Mammary epithelial cell (primary cell): ENCODE data around the gene GPR84.

Source experiments
- CTCF ChIP-seq, 2 donors: IDR thresholded peaks in 1 of 2; conservative IDR thresholded peaks in 1 of 2; 2 replicates each; pipeline ENCODE4 v1.5.1; 2011 to 2012; ENCODE audit warnings: inconsistent platforms in 2 of 2, low read length in 2 of 2, mild to moderate bottlenecking in 2 of 2, control low read depth in 1 of 2, low read depth in 1 of 2; ENCODE audit not compliant: insufficient read depth in 1 of 2; ENCODE audit errors: extremely low read depth in 1 of 2
- EZH2 ChIP-seq: IDR thresholded peaks from 2 replicates; pipeline ENCODE4 v1.6.1; 2012; ENCODE audit warnings: low read length, inconsistent platforms, borderline replicate concordance

GRCh38 chr12:54397157-54397556 is 32.9 kb upstream of the GPR84 start:
- no peak for TF ChIP-seq CTCF (conservative IDR thresholded peaks at IDR 0.05 in 1 of 2, IDR thresholded peaks at IDR 0.05 in 1 of 2; ENCODE audit: extremely low read depth in 1 of 2, insufficient read depth in 1 of 2, low read depth in 1 of 2, low read length in 2 of 2)
- TF ChIP-seq EZH2: no peak
